Measurements from ENCODE around the gene ARMC5.
"Not testable (repeated sequence)": the region's sequence is repeated elsewhere in the genome, so short reads cannot be mapped to it uniquely, and the experiment has no call there.

Gene ARMC5

GRCh38 chr16:31435341-31436220 lies 23.7 kb upstream of the ARMC5 start:
- FAIRE-seq = no peak
- TF ChIP-seq CTCF (IDR thresholded peaks at IDR 0.05; ENCODE audit: insufficient read depth, missing control alignments) = no peak
- DNase-seq (ENCODE audit: insufficient read length, low spot score) = no peak

- no peak for TF ChIP-seq CTCF (IDR thresholded peaks at IDR 0.05; ENCODE audit: insufficient read depth, missing control alignments)
- no peak for DNase-seq (ENCODE audit: insufficient read length, low spot score)
- FAIRE-seq = no peak
These were observed 22.9 kb upstream of the ARMC5 start for GRCh38 chr16:31436221-31437045.

- DNase-seq (ENCODE audit: insufficient read length, low spot score) (no peak), FAIRE-seq (no peak)
- no peak for TF ChIP-seq CTCF (IDR thresholded peaks at IDR 0.05; ENCODE audit: insufficient read depth, missing control alignments)
These were observed 20.9 kb upstream of the ARMC5 start for GRCh38 chr16:31438414-31438813.

GRCh38 chr16:31439023-31439422 lies 20.3 kb upstream of the ARMC5 start:
- FAIRE-seq = not testable (repeated sequence)

GRCh38 chr16:31439519-31439918 lies 19.8 kb upstream of the ARMC5 start:
- DNase-seq (ENCODE audit: insufficient read length, low spot score) = no peak
- TF ChIP-seq CTCF (IDR thresholded peaks at IDR 0.05; ENCODE audit: insufficient read depth, missing control alignments) = no peak
- FAIRE-seq = no peak

More at GRCh38 chr16:31439023-31439422, 20.3 kb upstream of the ARMC5 start:
- DNase-seq (ENCODE audit: insufficient read length, low spot score) = not testable (repeated sequence)

GRCh38 chr16:31440516-31441184 lies 18.7 kb upstream of the ARMC5 start:
- no peak for TF ChIP-seq CTCF (IDR thresholded peaks at IDR 0.05; ENCODE audit: insufficient read depth, missing control alignments)
- DNase-seq (ENCODE audit: insufficient read length, low spot score) = no peak
- no peak for FAIRE-seq

- DNase-seq (ENCODE audit: insufficient read length, low spot score) (no peak), FAIRE-seq (no peak)
- TF ChIP-seq CTCF (IDR thresholded peaks at IDR 0.05; ENCODE audit: insufficient read depth, missing control alignments) = no peak
These were observed 17.3 kb upstream of the ARMC5 start for GRCh38 chr16:31441956-31442355.

- not testable (repeated sequence) for DNase-seq (ENCODE audit: insufficient read length, low spot score); FAIRE-seq
These were observed 13.4 kb upstream of the ARMC5 start for GRCh38 chr16:31445931-31446330.

All from D721Med (cell line).